ENCODE measurements around the gene SH2D5.

The SH2D5 gene

DNA sequence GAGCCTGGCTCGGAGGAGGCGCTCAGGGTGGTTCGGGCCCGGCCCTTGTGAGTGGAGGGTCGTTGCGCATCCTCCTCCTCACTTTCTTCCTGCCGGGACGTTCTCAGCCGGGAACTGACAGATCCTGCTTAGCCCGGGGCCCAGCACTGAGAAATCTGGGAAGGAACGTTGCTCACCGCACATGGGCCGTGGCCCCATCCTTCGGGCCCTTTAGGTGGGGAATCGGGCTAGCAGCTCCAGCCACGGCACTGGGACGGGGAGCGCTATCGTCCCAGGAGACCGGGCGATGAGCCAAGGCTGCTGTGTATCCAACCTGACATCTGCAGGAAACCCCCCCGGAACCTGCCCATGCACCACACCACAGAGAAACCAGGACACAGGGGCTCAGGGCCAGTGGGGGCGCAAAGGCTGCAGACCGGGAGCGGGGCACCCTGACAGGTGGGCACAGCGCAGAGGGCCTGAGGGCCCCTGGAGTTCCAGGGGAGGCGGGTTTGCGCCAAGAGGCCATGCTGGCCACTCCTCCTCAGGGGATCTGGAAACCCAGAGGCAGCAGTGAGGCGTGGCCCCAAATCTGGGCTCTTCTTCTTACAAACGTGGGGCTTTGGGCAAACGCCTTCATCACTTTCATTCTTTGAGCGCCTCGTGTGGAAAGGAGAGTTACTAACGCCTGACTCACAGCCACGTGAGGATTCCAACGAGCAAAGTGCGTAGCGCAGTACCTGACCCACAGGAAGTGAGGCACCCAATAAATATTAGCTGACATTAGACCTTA lies at the start of gene SH2D5:
SH2D5 (minus strand) TSS at position 116 of the 772 bp plus-strand sequence. CDS start 4,659 bp downstream, outside the sequence.
- peak in 45 of 58 donors; percentile 17 to 83 (median 51) for DNase-seq

DNA sequence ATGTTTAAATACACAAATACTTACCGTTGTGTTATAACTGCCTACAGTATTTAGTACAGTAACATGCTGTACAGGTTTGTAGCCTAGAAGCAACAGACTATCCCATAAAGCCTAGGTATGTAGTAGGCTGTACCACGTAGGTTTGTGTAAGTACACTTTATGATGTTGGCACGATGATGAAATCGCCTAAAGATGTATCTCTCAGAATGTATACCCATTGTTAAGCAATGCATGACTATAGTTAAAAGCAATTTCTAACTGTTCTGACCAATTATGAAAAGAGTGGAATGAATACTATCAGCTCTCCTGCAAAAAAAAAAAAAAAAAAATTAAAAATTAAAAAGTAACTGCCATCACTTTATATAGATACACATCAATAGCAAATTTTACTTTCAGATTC lies 43.2 kb upstream of the SH2D5 start:
- DNase-seq = no peak

DNA sequence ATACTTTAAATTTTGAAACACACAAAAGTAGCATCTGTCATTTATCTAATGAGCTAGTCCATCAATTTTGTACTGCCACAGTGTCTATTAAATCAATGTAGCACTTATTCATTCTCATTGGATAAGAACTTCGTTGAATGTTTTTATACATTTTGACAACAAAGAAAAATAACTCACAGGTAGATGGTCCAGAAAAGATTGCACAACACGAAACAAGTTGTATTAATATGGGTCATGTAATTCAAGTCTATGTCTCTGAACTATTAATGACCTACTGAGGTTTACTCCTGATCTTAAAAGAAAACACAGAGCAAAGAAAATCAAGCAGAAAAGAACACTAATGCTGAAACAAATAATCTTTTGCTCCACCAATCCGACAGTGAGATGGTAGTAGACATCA lies 39.3 kb upstream of the SH2D5 start:
- no peak for DNase-seq

DNA sequence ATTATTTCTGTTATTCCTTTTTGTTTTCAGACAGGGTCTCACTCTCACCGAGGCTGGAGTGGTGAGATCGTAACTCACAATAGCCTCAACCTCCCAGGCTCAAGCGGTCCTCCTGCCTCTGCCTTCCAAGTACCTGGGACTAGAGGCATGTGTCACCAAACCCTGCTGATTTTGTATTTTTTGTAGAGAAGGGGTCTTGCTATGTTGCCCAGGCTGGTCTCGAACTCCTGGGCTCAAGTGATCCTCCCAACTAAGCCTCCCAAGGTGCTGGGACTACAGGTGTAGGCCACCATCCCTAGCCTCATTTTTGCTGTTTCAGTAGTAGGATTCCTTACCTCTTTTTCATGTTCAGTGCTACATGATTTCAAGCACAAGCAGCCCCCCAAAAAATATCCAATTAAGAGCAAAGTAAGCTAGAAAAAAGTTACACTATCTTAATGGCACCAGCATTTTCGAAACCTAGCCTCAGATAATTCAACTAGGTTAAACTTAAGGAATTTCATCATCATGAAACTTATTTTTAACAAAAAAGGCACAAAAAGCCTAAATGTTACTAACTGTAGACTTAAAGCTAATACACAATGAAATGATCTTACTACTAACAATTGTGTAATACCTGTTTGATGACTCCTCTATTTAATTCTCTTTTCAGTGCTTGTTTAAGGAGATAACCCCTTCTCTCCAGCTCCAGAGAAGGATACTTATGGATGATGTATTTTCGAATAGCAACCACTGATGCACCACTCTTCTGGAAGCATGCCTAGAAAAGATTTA lies 38.0 kb upstream of the SH2D5 start:
- no peak for DNase-seq

DNA sequence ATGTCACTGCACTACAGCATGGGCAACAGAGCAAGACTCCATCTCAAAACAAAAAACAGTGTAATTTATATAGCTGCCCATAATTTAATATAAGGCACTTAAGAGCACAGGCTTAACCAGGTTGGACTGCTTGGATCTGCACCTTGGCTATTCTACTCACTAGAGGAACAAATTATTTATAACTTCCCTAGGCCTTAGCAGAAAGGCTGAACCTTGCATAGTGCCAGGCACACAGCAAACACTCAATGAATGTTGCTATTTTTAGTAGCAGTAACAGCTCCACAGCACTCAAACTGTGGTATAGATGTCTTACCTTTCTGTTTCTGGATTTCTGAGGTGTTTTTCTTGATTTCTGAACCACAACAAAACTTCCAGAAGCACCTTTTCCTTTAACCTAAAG lies 34.8 kb upstream of the SH2D5 start:
- no peak for DNase-seq

DNA sequence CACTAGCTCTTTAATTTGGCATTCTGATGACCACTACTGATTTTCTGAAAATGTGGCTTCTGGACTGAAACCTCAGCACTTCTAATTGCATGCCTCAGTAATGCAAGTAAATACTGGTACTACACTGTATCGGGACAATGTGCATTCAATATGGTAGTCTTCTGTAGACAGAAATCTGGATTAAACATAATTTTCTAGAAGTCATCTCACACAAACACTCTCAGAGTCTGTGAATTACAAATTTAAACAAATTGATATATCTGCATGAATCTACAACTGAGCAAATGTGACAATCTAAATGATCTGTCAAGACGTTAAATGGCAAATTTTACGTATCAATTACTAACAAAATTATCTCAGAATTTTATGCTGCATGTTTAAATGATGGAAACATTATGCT lies 30.9 kb upstream of the SH2D5 start:
- DNase-seq = no peak

DNA sequence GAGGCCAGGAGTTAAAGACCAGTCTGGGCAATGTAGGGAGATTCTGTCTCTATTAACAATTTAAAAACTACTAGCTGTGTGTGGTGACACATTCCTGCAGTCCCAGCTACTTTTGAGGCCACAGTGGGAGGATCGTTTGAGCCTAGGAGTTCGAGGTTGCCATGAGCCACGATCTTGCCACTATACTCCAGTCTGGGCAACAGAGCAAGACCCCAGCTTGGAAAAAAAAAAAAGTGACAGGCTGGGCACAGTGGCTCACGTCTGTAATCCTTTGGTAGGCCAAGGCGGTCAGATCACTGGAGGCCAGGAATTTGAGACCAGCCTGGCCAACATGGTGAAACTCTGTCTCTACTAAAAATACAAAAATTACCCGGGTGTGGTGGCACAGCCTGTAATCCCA lies 27.8 kb upstream of the SH2D5 start:
- DNase-seq = no peak

DNA sequence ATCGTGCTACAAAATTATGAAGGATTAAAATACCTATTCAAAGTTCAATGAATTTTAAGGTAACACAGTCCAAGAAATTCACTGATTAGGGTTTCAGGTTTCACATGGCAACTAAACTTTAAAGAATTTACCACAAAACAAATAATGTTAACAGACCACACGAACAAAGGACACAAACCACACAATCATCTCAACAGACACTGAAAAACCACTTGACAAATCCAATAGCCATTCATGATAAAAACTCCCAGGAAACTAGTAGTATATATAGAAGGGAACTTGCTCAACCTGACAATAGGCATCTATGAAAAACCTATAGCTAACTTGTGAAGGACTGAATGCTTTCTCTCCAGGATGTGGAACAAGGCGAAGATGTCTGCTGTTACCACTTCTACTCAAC lies 21.1 kb upstream of the SH2D5 start:
- no peak for DNase-seq

DNA sequence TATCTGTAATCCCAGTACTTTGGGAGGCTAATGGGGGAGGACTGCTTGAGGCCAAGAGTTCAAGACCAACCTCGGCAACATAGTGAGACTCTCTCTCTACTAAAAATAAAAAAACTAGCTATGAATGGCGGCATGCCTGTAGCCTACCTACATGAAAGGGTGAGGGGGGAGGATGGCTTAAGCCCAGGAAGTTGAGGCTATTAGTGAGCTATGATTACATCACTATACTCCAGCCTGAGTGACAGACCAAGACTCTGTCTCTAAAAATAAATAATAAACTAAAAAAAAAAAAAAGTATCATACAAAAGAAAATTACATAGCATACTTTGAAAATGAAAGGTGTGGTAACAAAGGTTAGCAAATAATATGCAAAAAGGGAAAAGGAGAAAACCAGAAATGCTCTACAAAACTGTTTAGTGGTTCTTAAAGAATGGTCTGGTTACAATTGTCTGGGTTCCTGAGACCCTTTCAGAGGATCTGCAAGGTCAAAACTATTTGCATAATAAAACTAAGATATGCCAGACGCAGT lies 19.0 kb upstream of the SH2D5 start:
- no peak for DNase-seq

DNA sequence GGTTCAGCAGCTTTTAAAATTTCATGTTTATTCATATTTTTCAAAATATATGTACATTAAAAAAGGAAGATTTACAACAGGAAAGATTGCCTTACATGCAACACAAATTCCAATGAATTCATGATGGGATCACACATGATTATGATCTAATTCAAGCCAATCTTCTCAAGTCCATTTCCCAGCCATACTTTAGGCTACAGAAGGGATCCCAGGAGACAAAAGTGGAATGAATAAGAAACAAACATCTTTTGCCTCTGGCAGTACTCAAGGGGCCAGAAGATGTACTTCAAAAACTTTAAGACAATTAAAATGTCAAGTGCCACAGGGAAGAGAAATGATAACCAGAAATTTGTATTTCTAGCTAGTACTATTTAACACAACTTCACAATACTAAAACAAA lies 10.2 kb upstream of the SH2D5 start:
- no peak for DNase-seq

DNA sequence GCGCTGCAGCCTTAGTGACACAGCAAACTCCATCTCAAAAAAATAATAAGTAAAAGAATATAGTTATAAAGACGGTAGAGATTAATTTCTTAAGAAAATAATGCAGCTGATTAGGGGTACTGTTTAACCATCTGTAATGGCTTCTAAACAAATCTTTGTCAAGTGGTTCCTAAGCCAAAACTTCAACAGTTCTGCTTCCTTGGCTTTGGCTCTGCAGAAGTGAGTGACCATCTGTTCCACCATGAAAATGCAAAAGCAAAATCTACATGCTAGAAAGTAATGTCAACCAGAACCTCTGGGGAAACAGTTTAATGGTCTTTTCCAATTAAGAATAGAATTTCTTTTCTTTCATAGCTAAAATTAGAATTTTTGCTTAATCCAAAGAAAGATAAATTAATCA lies 8.3 kb upstream of the SH2D5 start:
- DNase-seq = no peak

DNA sequence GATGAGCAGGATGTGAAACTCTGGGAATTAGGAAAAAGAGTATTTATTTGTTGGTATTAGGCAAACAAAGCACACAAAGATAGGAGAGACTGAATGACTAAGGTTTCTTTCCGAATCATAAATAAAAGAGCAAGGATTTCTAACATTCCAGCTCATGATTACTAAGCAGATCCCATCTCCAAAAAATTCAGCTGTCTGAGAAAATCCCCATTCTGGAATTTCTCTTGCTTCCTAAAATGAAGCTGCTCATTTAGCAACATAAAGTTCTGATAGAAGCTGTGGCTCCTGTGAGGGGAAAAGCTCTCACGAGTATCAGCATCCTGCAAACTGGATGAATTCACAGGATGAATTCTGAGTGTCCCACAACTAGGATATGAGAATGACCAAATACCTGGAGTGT lies 6.7 kb upstream of the SH2D5 start:
- no peak for DNase-seq

DNA sequence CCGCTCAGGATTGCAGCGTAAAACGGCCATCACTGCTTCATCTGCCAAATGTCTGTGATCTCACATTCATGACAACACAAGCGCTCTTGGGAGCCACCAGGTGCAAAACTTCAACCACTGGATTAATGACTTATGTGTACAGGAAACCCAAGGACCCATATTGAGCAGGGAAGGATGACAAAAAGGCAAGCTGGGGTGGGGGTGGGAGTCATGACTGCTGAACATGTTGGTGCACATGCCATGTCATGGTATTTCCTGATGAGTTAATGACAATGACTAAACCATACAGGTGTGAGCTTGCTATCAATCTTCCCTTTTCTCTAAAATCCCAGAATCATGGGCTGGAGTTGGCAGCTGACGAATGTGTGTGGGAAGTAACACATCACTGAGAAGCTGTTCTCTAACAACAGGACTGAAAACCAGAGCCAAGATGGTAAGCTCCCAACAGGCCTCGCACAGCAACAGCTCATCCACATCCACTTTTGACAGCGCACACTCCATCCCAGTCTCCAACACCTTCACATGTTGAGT lies 3.1 kb upstream of the SH2D5 start:
- peak in 7 of 58 donors; percentile 8 to 64 (median 46) for DNase-seq

DNA sequence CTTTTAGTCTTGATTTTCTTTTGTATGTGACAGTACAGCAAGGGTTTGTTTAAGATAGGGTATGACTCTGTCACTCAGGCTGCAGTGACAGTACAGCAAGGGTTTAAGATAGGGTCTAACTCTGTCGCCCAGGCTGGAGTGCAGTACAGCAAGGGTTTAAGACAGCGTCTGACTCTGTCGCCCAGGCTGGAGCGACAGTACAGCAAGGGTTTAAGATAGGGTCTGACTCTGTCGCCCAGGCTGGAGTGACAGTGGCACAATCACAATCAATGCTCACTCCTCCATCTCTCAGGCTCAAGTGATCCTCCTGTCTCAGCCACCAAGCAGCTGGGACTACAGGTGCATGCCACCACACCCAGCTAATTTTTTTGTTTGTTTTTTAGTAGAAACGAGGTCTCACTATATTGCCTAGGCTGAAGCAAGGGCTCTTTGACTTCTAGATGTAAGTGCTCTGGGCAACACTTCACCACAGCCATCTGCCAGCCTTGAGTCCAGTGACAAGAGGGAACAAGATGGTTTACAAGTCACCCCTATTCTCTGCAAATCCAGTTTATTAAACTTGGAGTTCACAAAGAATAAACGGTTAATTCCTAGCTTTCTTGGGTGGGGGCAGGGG lies 965 bp upstream of the SH2D5 start:
- DNase-seq = peak in 1 of 58 donors; percentile 65

DNA sequence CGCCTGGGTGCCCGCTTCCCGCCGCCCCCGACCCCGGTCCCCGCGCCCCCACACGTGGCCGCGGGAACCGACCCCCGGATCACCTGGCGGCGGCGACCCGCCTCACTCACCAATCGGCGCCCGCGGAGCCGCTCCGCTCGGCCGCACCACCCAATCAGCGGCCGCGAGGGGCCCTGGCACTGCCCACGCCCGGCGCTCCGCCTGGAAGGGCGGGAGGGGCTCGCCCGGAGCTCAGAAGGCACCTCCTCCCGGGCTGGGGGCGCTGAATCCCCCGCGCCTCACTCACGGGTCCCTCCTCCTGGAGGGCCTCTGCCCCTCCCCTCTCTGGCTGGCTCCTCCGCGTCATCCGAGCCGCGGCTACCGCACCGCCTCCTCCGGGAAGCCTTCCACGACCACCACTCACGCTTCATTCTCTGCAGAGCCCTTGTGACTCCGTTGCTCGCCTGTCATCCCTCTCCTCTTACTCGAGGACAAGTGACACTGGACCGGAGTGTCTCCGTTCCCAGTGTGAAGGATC lies 374 bp downstream of the SH2D5 start:
- peak in 44 of 58 donors; percentile 16 to 85 (median 51) for DNase-seq

DNA sequence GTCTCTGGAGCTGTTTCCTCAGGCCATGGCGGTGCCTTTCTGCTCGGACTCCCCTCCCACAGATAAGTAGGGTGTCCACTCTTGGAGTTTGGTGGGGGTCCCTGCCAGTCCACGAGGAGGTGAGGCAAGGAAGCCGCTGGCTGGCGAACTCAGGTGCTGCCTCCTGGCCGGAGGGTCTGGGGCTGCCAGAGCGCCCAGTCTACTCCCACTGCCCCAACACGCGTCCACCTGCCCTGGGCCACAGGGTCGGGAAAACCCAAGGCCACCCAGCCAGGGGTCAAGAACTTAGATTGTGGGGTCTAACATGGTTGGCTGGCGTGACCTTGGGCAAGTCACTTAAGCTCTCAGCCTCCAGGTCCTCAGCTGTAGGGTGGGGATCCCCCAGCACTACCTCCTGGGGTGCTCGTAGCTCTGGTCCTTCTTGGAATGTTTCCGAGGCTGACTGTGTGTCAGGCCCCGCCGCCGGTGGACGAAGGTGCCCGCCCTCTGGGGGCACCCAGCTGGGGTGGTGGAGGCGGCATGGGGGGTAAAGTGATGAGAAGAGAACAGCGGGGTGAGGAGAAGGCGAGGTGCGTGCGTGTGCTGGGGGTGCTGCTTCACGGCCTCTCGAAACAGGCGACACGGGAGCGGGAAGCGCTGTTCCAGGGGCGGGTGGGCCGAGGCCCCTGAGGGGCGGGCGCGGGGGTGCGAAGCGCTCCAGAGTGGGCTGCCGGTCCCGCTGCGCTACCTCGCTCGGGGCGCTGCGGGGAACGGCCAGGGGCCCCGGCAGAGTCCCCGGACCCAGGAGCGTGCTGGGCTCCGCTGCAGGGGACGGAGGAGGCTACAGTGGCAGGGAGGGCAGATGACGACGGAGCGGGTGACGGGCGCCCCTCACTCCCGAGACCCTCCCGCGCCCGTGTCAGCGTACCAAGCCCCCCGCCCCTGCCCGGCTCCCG lies 1.2 kb downstream of the SH2D5 start:
- DNase-seq = no peak

DNA sequence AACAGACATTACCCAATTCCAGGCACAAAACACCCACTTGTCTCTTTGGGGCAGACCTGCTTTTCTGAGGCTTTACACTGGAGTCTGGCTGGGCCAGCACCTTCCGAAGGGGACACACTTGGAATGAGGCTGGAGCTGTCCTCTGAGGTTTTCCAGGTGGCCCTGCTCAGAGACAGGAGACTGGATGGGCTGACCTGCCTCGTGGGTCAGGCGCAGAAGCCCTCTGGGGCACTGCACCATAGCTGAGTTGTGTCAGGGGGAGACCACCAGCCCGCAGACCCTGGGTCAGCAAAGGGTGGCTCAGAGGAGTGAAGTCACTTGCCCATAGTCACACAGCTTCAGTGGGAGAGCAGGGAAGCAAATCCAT lies 1.8 kb downstream of the SH2D5 start:
- no peak for DNase-seq

DNA sequence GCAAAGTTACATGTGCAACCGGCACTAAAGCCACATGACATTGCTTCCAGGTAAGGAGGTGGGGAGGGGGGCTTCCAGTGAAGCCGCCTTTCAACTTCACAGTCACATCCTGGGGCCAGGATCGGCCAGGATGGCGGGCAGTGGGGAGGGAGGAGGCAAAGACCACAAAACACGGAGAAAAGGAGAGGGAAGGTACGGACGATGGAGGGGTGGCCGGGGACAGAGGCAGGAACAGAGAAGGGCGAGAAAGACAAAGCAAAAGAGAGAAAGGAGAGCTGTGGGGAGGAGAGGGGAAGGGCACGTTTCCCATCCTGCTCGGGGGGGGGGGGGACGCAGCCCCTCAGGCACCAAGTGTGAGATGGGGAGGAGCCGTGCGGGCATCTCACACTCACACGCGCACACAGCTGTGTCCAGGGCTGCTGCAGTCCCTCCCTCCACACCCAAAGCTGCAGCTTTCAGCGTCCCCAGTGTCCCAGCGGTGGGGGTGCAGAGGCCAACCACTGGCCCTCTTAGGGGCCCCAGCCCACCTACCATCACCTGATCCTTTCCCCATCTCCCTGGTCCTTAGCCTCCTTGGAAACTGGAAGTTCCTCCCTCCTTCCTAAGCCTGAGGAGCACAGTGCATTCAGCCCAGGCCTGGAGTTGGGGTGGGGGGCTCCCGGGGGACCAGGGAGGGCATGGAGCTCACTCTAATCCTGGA lies 2.4 kb downstream of the SH2D5 start:
- DNase-seq = no peak

DNA sequence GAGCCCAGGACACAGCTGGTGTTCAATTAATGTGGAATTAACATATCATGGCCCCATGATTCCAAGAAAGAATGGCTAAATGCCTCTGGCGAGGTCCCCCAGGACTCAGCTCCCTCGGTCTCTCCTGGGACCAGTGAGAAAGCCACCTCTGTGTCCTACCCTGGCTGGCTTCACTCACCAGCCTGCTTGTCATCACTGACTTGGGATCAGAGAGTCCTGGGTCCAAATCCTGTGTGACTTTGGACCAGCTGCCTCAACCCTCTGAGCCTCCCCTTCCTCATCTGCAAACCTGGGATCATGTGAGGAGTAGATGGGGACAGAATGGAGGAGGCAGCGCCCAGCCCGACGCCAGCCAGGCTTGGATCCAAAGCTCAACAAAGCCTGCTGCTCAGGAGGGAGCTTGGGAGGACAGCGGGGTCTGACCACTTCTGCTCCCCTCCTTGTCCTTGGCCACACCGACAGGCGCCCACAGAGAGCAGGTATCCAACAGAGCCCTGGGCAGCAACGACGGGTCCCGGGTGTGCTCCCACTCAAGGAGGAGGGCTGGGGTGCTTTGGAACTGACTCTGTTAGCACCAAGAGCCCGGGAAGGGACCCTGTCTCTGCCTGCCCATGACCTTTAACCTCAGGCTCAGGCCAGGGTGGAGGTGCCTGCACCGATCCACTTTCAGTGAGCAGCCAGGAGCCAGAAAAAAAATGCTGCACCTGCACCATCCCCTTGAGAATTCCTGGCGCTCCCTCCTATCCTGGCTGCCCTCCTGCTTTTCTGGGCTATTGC lies 3.2 kb downstream of the SH2D5 start:
- no peak for DNase-seq

Data from anterior cingulate cortex (tissue), 58 donors.